ENCODE data around the gene TLNRD1.

The TLNRD1 gene

DNA sequence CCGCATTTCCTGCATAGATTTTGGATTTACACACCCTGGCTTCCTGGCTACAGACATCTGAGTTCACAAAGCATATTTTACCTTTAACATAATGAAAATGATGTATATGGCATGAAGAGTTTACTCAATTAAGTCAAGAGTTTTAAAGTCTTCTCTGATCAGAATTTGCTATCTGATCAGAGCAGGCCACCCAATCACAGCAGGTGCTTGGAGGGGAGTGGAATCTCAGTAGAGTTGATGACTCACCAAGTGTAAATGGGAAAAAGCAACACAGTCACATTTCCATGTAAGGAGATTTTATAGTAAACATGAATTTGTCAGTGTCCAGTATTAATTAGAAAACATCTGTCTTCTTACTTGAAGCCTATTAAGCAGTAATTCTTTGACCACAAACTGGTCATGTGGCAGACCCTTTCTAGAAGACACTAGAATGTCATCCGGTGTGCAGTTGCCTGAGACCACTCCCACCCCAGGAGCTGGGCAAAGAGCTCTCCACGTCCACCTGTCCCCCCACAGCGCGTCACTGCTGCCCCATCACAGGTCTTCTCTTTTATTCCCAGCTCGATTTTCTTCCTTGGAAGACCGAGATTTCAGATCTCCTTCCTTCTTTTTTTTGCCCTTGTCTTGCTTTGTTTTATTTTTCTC lies 21.9 kb upstream of the TLNRD1 start:
- DNase-seq: no peak

DNA sequence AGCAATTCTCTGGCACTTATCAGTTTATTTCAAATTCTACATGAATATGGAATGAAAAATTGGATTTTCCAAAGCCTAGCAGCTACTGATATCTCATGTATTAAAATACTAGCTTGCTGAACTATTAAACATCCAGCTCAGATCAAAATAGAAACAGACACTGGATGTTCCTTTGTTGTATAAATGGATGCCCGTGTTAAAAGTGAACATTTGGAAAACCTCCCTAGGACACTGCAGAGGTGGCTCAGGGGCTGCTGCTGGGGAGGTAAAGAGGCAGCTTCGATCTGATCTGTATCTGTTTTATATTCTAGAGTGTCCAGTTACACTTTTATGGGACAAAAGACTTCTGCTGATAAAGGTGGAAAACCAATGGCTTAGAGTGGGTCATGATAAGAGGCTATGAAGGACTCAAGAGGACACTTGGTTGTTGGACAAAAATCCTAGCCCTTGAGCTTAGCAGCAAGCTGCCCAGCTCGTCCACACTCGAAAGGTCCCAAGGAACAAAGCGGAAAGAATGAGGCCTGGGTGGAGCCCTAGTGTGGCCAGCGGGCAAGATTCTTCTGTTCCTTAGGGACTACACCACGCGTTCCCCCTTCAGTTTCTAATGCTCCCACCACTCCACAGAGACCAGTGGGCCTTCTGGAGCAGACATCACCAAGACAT lies 21.1 kb upstream of the TLNRD1 start:
- DNase-seq: no peak

DNA sequence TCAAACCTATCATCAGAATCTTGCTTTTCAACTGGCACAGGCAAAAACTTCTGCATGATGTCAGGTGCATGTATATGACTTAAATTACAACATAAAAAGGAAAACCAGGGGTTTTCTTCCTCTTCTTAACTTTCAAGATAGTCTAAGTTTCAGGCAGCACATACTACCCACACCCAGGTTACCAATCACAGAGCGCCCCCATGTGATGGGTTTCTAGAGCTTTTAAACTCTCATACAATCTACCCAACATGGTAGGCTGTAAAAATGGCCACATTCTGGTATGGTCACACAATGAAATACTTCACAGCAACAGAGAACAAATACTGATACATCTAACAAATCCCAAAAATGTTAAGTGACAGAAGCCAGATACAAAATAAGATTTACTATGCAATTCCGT lies 18.5 kb upstream of the TLNRD1 start:
- DNase-seq: no peak

DNA sequence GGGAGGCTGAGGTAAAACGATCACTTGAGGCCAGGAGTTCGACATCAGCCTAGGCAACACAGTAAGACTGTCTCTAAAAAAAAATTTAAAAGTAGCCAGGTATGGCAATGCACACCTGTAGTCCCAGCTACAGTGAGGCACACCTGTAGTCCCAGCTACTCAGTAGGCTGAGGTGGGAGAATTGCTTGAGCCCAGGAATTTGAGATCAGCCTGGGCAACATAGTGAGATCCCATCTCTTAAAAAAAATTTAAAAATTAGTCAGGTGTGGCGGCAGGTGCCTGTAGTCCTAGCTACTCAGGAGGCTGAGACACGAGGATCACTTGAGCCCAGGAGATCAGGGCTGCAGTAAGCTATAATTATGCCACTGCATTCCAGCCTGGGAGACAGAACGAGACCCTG lies 17.9 kb upstream of the TLNRD1 start:
- no peak for DNase-seq

DNA sequence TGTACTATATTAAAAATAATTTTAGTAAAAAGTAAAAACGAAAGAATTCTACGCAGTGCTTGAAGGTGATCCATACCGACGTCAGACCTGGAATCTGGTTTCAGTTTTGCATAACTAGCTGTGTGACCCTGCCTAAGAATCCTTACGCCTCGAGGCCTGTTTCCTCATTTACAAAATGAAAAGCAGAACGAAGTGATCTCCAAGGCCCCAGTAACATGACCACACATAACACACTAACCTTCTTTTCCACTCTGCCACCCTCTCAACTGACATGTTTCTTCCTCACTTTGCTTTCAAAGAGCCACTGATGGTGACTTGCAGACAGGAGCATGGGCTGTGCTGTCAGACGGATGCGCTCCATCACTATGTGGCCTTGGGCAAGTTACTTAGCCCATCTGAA lies 15.9 kb upstream of the TLNRD1 start:
- DNase-seq: no peak

DNA sequence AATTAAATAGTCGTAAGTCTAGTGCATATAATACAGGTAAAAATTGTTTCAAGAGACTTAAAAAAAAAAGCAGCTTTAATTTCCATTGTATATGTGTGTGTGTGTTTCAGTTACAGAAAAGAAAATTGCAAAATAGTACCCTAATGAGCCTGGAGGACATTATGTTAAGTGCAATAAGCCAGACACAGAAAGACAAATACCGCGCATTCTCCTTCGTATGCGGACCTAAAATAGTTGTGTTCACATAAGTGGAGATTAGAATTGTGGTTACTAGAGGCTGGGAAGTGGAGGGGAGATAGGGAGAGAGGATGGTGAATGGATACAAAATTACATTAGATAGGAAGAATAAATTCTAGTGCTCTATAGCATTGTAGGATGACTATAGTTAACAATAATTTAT lies 14.7 kb upstream of the TLNRD1 start:
- no peak for DNase-seq

DNA sequence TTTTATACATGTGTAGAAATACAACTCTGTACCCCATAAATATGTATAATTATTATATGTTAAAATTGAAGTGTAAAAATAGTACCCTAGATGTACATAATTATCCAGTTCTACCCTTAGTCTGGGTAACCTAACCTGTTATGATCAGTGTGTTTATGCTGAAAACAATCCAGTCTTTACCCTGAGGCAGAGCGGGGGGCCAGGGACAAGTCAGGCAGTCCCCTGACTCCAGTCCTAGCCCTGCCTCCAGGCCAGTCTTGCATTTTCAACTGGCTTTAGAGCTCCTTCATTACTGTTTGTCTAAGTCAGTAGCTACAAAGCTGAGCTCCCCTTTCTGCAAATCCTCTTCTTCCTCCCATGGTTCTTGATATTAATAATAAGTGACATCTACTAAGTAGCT lies 14.2 kb upstream of the TLNRD1 start:
- DNase-seq: no peak

DNA sequence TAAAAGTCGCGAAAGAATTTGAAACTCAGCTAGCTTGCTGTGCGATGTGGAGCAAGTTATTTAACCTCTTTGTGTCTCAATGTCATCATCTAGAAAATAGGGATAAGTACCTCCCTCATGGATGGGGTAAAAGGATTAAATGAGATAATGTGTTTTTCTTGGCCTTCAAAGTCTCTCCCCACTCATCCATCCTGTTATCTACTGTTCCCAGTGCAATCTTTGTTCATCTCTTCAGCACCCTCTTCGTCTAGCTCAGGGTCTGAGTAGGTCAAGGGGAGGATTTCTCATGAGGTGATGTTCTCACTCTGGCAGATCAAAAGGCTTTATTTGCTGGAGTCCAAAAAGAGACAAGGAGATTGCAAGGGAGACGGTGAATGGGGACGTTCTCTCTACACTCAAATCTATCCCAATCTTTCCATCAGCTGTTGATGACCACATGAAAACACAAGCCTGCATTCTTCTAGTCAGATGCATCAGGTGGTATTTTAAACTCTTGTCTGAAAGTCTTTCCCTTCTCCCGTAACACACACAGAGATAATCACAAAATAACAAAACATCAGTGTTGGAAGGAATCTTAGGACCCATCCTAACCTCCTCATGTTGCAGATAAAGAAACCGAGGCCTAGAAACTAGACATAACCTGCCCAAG lies 12.5 kb upstream of the TLNRD1 start:
- DNase-seq: no peak

DNA sequence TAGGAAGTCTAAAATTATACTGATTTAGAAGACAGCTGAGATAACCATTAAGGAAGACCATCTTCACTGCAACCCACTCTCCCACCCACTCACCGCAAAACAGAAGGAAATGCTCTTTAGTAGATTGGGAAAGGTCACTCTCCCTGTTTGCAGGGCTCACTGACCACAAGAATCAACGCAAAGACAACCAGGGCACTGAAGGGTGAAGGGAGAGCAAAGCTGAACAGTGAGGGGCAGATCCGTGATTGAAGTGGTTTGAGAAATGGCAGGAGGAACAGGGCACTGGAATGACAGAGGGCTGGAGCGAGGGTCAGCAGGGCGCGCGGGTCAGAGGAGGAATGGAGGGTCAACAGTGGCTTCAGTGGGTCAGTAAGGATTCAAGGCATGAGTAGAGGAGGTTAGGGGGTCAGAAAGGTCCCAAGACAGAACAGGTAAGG lies 11.6 kb upstream of the TLNRD1 start:
- DNase-seq: no peak

DNA sequence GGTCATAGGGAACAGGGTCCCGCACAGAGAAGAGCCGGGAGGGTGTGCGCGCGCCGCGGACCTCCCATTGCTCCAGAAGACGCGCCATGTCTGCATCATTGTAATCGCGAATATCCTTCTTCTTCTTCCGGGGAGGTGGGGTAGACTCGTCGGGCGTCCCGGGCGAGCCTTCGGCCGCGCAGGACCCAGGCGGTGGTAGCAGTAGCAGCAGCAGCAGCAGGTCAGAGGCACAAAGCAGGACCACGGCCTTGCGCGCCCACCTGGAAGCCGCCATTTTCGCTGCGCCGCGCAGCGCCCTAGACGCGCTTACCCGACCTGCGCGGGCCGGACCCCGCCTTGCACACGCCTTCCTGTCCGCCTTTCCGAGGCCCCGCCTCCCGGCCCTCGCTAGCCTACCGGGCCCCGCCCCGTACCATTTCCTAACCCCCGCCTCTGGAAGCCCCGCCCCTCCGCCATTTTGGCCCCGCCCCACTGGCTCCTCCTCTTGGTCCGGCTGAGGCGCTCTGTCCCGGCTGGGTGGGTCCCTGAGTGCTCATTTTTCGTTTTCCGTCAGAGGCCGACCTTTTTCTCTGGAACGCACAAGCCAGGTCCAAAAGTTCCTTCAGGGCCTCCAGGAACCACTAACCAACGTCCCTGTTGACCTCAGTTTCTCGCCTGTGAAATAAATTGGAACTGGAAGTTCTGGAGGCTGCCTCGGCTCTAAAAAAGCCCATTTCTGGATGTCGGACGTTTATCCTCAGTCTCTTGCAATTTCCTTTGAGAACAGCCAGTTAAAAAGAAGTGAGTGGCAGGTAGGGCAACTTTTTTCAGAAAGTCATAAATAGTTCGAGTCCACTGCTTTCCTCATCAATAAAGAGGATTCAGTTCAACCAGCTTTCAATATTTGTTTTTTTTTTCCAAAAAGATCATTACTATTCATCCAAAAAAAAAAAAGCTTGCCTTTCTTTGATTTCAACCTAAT lies 10.9 kb upstream of the TLNRD1 start, which contains the start of gene MESD:
MESD (minus strand) TSS at position 302 of the 961 bp plus-strand sequence; CDS start at position 274, 28 bp downstream.
- DNase-seq: peak; percentile 85

DNA sequence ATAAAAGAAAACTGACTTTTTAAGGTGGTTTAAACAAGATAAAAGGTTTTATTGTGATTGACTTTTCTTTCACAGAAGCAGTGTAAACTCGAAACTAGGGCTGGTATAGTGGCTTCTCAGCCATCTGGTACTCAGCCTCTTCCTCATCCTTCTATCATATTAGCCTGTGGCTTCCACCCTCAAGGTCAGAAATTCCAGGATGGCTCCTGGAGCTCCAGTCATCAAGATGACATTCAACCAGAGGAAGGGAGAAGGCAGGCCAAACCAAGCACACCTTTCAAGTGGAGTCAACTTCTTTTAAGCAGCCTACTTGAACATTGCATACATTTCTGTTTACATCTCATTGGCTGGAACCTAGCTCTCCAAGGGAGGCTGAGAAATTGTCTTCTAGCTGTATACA lies 9.8 kb upstream of the TLNRD1 start:
- DNase-seq: no peak

DNA sequence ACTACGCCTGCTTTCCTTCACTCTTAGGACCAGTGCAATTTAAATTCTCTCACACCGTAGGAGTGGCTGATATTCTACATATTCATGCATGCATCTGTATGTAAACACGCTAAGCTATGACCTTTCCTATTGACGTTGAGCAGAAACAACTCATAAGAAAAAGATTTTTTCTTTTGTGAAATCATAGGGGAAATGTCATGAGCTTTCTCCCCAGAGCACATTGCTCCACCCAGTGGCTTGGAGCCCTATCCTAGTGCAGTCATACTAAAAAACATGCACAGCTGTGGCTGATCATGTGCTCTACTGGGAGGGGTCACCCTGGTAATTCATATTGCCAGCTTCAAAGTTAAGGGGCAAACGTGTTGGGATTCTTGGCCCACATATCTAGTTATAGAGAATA lies 9.3 kb upstream of the TLNRD1 start:
- no peak for DNase-seq

DNA sequence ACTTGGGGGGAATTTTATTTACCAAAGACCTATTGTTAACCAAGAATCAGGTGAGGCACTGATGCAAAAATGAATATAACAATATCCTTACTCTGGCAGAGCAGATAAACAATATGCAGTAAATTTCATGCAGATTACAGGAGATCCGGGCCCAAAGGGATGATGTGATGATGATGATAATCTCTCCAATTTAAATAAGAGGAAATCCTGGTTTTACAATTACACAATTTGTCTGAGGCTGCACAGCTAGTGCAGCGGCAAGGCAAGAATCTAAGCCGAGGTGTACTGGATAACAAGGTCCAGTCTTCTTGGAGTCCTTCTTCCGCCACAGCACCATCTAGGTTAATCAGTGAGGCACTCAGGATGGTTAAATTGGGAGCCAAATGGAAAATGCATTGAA lies 8.7 kb upstream of the TLNRD1 start:
- no peak for DNase-seq

DNA sequence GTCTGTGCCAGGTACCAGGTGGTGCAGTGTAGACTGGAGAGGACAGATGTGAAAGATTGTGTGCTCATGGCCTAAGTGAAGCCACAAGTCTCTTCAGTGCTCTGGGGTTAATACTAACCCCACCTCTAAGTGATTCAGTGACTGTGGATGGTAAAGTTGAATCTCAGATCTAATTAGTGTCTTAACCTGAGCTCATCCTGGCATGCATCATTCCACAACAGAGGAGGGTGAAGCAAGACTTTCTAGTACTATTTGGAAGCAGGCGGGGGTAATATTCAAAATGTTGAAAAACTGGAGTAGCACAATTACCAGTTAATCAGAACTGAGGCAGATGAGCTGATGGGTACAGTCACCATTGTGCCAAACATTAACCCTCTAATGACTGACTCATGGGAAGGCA lies 8.3 kb upstream of the TLNRD1 start:
- no peak for DNase-seq

DNA sequence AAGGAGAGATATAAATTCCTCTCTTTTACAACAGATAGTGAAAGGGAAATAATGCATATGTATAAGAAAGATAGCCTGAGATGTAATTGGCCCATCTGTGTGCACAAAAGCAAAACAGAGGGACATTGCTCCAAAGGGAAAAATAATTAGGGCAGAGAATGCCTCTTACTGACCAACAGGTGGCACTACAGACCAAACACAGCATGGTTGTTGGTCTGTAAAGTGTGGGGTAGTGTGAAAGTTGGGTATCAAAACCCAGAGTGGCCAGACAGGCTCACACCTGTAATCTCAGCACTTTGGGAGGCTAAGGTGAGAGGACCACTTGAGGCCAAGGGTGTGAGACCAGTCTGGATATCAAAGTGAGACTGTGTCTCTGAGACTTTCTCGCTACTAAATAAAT lies 4.5 kb upstream of the TLNRD1 start:
- no peak for DNase-seq

DNA sequence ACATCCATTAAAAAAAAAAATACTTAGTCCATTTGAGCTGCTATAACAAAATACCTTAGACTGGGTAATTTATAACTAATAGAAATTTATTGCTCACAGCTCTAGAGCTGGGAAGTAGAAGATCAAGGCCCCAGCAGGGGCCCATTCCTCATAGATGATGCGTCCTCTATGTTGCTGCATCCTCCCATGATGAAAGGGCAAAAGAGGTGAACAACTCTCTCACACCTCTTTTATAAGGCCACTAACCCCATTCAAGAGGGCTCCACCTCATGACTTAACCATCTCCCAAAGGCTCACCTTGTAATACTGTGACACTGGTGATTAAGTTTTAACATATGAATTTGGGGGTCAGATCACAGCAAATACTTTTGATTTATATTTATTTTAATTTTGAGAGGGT lies 3.0 kb upstream of the TLNRD1 start:
- no peak for DNase-seq

DNA sequence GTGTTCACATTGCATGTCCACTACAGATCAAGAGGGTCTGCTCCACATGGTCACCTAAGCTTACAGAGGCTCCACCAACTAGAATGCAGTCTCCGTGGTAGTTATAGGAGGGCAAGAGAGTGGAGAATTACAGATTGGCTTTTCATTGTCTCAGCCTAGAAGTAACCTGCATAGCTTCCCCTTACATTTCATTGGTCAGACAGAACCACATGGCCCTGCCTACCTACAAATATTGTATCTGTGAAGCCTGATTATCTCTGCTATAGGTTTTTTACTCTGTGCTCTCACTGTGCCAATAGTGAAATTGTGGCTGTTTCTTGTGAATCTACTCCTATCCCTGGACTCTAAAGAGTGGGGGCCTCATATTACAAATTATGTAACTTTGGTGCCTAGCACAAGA lies 2.5 kb upstream of the TLNRD1 start:
- no peak for DNase-seq

DNA sequence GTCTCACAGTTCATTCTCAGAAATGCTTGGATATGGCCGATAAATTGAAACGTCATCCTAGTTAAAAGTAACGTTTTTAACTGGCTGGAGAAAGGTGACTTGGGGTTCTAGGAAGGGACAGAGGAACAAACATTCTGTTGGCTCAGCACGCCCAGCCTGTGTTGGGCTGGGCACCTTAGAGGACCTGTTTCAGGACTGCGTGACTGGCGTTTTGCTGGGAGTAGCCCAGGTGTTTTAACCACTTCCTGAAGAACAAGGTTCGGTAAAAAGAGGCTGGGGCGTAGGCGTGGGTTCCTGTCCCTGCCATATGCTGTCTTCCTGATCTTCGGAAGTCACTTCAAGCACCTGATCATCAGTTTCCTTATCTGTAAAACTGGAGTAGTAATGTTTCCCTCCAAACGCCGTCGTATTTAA lies 1.1 kb upstream of the TLNRD1 start:
- DNase-seq: no peak

DNA sequence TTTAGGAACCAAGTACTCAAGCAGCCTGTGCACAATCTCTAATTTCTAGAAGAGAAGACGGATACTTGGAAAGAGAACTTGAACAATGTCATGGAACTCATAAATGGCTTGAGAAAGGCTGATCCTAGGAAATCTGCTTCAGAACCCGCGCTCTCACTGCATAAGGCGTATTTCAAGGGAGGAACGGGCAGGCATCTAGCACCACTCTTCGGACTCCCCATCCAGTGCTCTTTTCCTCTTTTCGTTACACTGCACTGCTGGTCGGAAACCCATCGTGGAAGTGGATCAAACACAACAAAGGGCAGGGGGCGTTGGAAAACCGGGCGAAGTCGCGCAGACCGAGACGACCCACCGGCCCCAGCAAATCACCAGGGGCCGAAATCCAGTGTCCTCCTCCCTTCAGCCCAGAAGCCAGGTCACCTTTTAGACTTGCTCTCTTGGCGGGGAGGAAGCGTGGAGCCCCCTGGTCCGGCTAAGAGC lies 539 bp upstream of the TLNRD1 start:
- DNase-seq: no peak

DNA sequence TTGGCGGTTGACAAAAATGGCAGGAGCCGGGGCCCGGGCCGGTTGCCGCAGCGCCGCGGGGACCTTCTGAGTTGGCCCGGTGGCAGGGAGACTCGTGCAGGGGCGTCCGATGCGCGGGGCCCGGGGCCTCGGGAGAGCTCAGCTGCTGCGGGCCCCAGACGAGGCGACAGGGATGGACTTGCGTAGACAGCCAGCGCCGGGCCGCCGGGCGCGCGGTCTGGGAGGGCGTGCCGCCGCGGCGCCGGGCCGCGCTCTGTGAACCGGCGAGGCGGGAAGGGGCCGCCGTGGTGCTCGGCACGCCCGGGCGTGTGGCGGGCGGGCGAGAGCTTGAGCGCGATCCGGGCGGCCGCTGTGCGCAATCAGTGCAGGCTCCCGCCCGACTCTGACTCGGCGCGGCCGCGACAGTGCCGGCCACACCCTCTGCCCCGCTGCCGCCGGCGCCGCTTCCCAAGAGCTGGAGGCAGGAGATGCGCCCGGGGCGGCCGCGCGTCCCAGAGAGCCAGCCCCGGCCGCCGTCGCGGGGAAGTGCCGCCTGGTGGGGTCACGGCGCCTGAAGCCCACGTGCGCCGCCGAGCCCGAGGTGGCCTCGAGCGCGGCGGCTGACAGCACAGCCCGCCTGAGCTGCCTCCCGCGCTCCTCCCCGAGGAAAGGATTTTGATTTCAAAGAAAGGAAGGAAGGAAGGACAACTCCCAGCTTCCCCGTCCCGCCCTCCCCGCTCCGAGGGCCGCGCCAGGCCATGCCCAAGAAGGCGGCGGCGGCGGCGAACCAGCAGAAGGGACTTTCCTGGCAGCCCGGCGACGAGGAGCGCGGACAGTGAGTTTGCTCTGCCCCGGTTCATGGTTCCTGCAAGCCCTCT lies 657 bp downstream of the TLNRD1 start:
- no peak for DNase-seq

DNA sequence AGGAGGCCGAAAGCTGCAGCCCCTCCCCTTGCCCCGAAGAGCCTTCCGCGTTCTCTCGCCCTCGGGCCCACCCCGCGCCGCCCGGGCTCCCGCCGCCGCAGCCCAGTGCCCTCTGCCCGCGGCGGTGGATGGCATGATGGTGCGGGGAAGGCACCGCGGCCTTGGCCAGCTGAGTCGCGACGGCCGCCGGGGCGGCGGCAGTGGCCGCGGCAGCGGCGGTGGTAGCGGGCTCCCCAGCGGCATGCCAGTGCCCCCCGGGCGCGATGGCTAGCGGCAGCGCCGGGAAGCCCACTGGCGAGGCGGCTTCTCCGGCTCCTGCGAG lies 1.2 kb downstream of the TLNRD1 start:
- DNase-seq: no peak
